Liver (tissue), 9 donors: ENCODE data around the gene HIVEP3. TPM values are rescaled to one million over a fixed set of nuclear protein-coding genes. Genes with fewer than 3 reads are reported as not detected.

Source experiments
- DNase-seq: peaks from one replicate; pipeline ENCODE4 v3.0.0-alpha.2; 2017; ENCODE audit warnings: low spot score
- H3K27ac ChIP-seq, 2 donors: one replicate each; pipeline ENCODE4 v1.7.0; 2013; ENCODE audit warnings: inconsistent platforms in 2 of 2, low read length in 2 of 2, control low read depth in 1 of 2, low read depth in 1 of 2, mild to moderate bottlenecking in 1 of 2
- H3K27me3 ChIP-seq, 4 donors: one replicate each; pipeline versions ENCODE4 v1.6.1 to v1.7.0; 2013; ENCODE audit warnings: low read length in 3 of 4, inconsistent platforms in 1 of 4, mild to moderate bottlenecking in 1 of 4, moderate library complexity in 1 of 4; ENCODE audit not compliant: control insufficient read depth in 4 of 4, insufficient read depth in 4 of 4
- H3K36me3 ChIP-seq, 4 donors: one replicate each; pipeline versions ENCODE4 v1.6.1 to v1.7.0; 2013; ENCODE audit warnings: low read length in 3 of 4, mild to moderate bottlenecking in 3 of 4, low read depth in 1 of 4, moderate library complexity in 1 of 4; ENCODE audit not compliant: control insufficient read depth in 4 of 4, insufficient read depth in 3 of 4
- H3K4me1 ChIP-seq, 4 donors: one replicate each; pipeline versions ENCODE4 v1.6.1 to v1.7.0; 2013; ENCODE audit warnings: low read length in 3 of 4, mild to moderate bottlenecking in 3 of 4, moderate library complexity in 1 of 4; ENCODE audit not compliant: control insufficient read depth in 4 of 4, insufficient read depth in 4 of 4
- H3K4me3 ChIP-seq, 3 donors: one replicate each; pipeline versions ENCODE4 v1.6.1 to v1.7.0; 2013; ENCODE audit warnings: low read length in 3 of 3, control low read depth in 1 of 3, low read depth in 1 of 3, mild to moderate bottlenecking in 1 of 3
- H3K9ac ChIP-seq, 2 donors: one replicate each; pipeline ENCODE4 v1.7.0; 2013; ENCODE audit warnings: low read length in 2 of 2, mild to moderate bottlenecking in 2 of 2, moderate library complexity in 2 of 2, control low read depth in 1 of 2, low read depth in 1 of 2
- H3K9me3 ChIP-seq, 4 donors: one replicate each; pipeline versions ENCODE4 v1.6.1 to v1.7.0; 2013; ENCODE audit warnings: low read length in 3 of 4; ENCODE audit not compliant: control insufficient read depth in 4 of 4
- ATF3 ChIP-seq: IDR thresholded peaks from 2 replicates; pipeline ENCODE4 v1.6.1; 2016; ENCODE audit warnings: antibody characterized with exemption
- EGR1 ChIP-seq, 2 donors: IDR thresholded peaks; 2 replicates each; pipeline ENCODE4 v1.6.1; 2016 to 2018; ENCODE audit warnings: antibody characterized with exemption in 2 of 2, low read depth in 2 of 2
- FOXA1 ChIP-seq: IDR thresholded peaks from 2 replicates; pipeline ENCODE4 v1.6.1; 2016; ENCODE audit warnings: antibody characterized with exemption
- FOXA2 ChIP-seq: IDR thresholded peaks from 2 replicates; pipeline ENCODE4 v1.6.1; 2016; ENCODE audit warnings: antibody characterized with exemption
- GABPA ChIP-seq, 2 donors: IDR thresholded peaks in 1 of 2; conservative IDR thresholded peaks in 1 of 2; 2 replicates each; pipeline ENCODE4 v1.6.1; 2016; ENCODE audit warnings: antibody characterized with exemption in 2 of 2, mild to moderate bottlenecking in 1 of 2, moderate library complexity in 1 of 2
- HNF4A ChIP-seq, 2 donors: conservative IDR thresholded peaks; 2 replicates each; pipeline ENCODE4 v1.6.1; 2016; ENCODE audit warnings: antibody characterized with exemption in 2 of 2, mild to moderate bottlenecking in 2 of 2
- HNF4G ChIP-seq: IDR thresholded peaks from 2 replicates; pipeline ENCODE4 v1.6.1; 2016; ENCODE audit warnings: antibody characterized with exemption
- JUND ChIP-seq, 2 donors: IDR thresholded peaks; 2 replicates each; pipeline ENCODE4 v1.6.1; 2016; ENCODE audit warnings: antibody characterized with exemption in 2 of 2
- NR2F2 ChIP-seq: IDR thresholded peaks from 2 replicates; pipeline ENCODE4 v1.6.1; 2016; ENCODE audit warnings: antibody characterized with exemption
- RAD21 ChIP-seq, 2 donors: IDR thresholded peaks; 2 replicates each; pipeline ENCODE4 v1.6.1; 2016; ENCODE audit warnings: antibody characterized with exemption in 2 of 2, mild to moderate bottlenecking in 2 of 2
- REST ChIP-seq: IDR thresholded peaks from 2 replicates; pipeline ENCODE4 v1.6.1; 2016; ENCODE audit warnings: antibody characterized with exemption, mild to moderate bottlenecking
- SP1 ChIP-seq: IDR thresholded peaks from 2 replicates; pipeline ENCODE4 v1.6.1; 2018; ENCODE audit warnings: antibody characterized with exemption, mild to moderate bottlenecking
- TAF1 ChIP-seq: conservative IDR thresholded peaks from 2 replicates; pipeline ENCODE4 v1.6.1; 2016; ENCODE audit warnings: antibody characterized with exemption, mild to moderate bottlenecking
- YY1 ChIP-seq: IDR thresholded peaks from 2 replicates; pipeline ENCODE4 v1.6.1; 2016; ENCODE audit warnings: antibody characterized with exemption, mild to moderate bottlenecking
- WGBS: extraction: QIAGEN DNeasy Blood & Tissue Kit; methylation state at CpG from one replicate; pipeline ENCODE4 v1.1.7; 2013; 5-methylcytosine and 5-hydroxymethylcytosine counted together
- polyA plus RNA-seq, 2 donors: library from polyadenylated mRNA; stranded (reverse) in 1 of 2; unstranded in 1 of 2; fragments of 200-250 nt in 1 of 2; fragments of >200 nt in 1 of 2; fragmentation: Nextera tagmentation in 1 of 2; extraction: Ambion mirVana in 1 of 2; gene quantifications; one replicate each; pipeline versions ENCODE4 v1.2.1 to v1.2.3, GENCODE V29; 2013 to 2015
- total RNA-seq, 2 donors: library from RNA; depleted of rRNA; stranded (reverse); fragments of >200 nt; gene quantifications; one replicate each; pipeline ENCODE4 v1.2.3, GENCODE V29; 2014
- TF ChIP-seq, protein P1 (sequence below): IDR thresholded peaks from 2 replicates; pipeline ENCODE4 v1.6.1; 2016; ENCODE audit warnings: antibody characterized with exemption
- TF ChIP-seq, protein P2 (sequence below): fragments of 150-350 bp; IDR thresholded peaks from 2 replicates; pipeline ENCODE4 v1.5.1; 2017; ENCODE audit warnings: improper control_type of control experiment, low read depth, low read length; ENCODE audit not compliant: missing input control
- TF ChIP-seq, protein P3 (sequence below): IDR thresholded peaks from 2 replicates; pipeline ENCODE4 v1.6.1; 2016; ENCODE audit warnings: antibody characterized with exemption
- donor health status: healthy.
- donor health status: healthy.
- donor health status: healthy.
- donor health status: healthy.
- donor health status: healthy.

Gene HIVEP3
- total and polyA plus RNA-seq, 4 donors: 0.93 to 1.6 (median 1.4) TPM

GRCh38 chr1:41662765-41663437 is 255.8 kb downstream of the HIVEP3 start:
- no peaks in the 10 kb centered on the region for H3K36me3 ChIP-seq
- no peak for DNase-seq
- H3K4me3 ChIP-seq: peak overlapping the region in 1 of 3 donors; percentile 62
- H3K4me1 ChIP-seq: peaks cover 16 to 34% (median 23%) of the 10 kb centered on the region in 4 donors
- H3K27me3 ChIP-seq: no peaks in the 10 kb centered on the region
- H3K9me3 ChIP-seq: no peaks in the 10 kb centered on the region
- 50% methylated on average over 27 of the region's 27 CpGs for WGBS
- TF ChIP-seq, protein P1, sequence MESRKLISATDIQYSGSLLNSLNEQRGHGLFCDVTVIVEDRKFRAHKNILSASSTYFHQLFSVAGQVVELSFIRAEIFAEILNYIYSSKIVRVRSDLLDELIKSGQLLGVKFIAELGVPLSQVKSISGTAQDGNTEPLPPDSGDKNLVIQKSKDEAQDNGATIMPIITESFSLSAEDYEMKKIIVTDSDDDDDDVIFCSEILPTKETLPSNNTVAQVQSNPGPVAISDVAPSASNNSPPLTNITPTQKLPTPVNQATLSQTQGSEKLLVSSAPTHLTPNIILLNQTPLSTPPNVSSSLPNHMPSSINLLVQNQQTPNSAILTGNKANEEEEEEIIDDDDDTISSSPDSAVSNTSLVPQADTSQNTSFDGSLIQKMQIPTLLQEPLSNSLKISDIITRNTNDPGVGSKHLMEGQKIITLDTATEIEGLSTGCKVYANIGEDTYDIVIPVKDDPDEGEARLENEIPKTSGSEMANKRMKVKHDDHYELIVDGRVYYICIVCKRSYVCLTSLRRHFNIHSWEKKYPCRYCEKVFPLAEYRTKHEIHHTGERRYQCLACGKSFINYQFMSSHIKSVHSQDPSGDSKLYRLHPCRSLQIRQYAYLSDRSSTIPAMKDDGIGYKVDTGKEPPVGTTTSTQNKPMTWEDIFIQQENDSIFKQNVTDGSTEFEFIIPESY: no peak
- no peak for TF ChIP-seq GABPA (IDR thresholded peaks at IDR 0.05 in 1 of 2, conservative IDR thresholded peaks at IDR 0.05 in 1 of 2)
- TF ChIP-seq HNF4G: no peak
- TF ChIP-seq TAF1: no peak
- no peak for TF ChIP-seq NR2F2
- TF ChIP-seq ATF3: no peak
- TF ChIP-seq, protein P2, sequence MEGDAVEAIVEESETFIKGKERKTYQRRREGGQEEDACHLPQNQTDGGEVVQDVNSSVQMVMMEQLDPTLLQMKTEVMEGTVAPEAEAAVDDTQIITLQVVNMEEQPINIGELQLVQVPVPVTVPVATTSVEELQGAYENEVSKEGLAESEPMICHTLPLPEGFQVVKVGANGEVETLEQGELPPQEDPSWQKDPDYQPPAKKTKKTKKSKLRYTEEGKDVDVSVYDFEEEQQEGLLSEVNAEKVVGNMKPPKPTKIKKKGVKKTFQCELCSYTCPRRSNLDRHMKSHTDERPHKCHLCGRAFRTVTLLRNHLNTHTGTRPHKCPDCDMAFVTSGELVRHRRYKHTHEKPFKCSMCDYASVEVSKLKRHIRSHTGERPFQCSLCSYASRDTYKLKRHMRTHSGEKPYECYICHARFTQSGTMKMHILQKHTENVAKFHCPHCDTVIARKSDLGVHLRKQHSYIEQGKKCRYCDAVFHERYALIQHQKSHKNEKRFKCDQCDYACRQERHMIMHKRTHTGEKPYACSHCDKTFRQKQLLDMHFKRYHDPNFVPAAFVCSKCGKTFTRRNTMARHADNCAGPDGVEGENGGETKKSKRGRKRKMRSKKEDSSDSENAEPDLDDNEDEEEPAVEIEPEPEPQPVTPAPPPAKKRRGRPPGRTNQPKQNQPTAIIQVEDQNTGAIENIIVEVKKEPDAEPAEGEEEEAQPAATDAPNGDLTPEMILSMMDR: no peak
- TF ChIP-seq RAD21 (IDR thresholded peaks at IDR 0.05): no peak
- no peak for TF ChIP-seq JUND (IDR thresholded peaks at IDR 0.05)
- no peak for TF ChIP-seq SP1
- TF ChIP-seq HNF4A (conservative IDR thresholded peaks at IDR 0.05): no peak
- TF ChIP-seq, protein P3, sequence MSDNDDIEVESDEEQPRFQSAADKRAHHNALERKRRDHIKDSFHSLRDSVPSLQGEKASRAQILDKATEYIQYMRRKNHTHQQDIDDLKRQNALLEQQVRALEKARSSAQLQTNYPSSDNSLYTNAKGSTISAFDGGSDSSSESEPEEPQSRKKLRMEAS: no peak
- H3K27ac ChIP-seq: peak overlapping the region; percentile 25 to 45
- H3K9ac ChIP-seq: no peak overlapping the region

DNA sequence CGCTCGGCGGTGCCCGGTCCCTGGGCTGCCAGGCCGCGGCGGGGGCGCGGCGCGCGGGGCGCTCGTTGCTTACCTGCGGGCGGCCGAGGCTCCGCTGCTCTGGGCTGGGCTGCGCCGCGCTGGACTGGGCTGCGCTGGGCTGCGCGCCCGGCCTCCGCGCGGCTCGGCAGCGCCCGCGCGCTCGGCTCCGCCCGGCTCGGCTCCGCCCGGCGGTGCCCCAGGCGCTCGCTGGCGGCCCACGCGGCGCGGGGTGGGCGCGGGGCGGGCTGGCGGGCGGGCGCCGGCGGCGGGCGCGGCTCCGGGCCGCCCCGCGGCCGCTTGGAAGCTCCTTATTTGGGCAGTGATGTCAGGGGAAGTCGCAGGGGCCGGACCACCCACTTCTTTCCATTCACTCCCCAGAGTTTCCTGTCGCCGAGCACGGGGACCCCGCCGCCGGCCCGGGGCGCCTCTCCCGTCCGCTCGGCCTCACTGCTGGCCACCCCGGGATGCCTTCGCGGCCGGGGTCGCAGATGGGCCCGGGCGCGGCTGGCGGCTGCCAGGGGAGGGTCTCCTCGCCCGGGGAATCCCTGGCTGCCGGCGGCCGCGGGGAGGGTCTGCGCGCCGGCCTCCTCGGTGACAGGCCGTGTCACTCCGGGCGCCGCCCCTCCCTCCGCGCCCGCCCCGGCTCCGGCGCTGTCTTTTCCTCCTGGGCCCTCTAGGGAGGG is 256.5 kb downstream of the HIVEP3 start:
- Histone ChIP-seq H3K9me3 (no peaks in the 10 kb centered on the region), H3K4me1 (peaks cover 13 to 30% (median 17%) of the 10 kb centered on the region in 4 donors), H3K27ac (peak overlapping the region; percentile 25 to 45), H3K9ac (no peak overlapping the region), H3K27me3 (no peaks in the 10 kb centered on the region), H3K4me3 (peak overlapping the region; percentile 59 to 64 (median 62)), H3K36me3 (no peaks in the 10 kb centered on the region)
- 4% methylated on average over 105 of the region's 105 CpGs for whole genome bisulfite sequencing
- DNase-seq: no peak
- TF ChIP-seq SP1 (no peak), GABPA (IDR thresholded peaks at IDR 0.05 in 1 of 2, conservative IDR thresholded peaks at IDR 0.05 in 1 of 2) (no peak), ATF3 (no peak), EGR1 (IDR thresholded peaks at IDR 0.05; ENCODE audit: low read depth in 2 of 2) (no peak), TAF1 (no peak), RAD21 (IDR thresholded peaks at IDR 0.05) (no peak), YY1 (no peak), REST (no peak), FOXA2 (no peak), HNF4G (no peak), FOXA1 (no peak), HNF4A (conservative IDR thresholded peaks at IDR 0.05) (no peak), JUND (IDR thresholded peaks at IDR 0.05) (no peak), NR2F2 (no peak)
- TF ChIP-seq, protein P2: no peak
- TF ChIP-seq, protein P3: no peak
